Measurements from ENCODE around the gene MORC3.
"Not testable (repeated sequence)": the region's sequence is repeated elsewhere in the genome, so short reads cannot be mapped to it uniquely, and the experiment has no call there.

MORC3 gene, protein sequence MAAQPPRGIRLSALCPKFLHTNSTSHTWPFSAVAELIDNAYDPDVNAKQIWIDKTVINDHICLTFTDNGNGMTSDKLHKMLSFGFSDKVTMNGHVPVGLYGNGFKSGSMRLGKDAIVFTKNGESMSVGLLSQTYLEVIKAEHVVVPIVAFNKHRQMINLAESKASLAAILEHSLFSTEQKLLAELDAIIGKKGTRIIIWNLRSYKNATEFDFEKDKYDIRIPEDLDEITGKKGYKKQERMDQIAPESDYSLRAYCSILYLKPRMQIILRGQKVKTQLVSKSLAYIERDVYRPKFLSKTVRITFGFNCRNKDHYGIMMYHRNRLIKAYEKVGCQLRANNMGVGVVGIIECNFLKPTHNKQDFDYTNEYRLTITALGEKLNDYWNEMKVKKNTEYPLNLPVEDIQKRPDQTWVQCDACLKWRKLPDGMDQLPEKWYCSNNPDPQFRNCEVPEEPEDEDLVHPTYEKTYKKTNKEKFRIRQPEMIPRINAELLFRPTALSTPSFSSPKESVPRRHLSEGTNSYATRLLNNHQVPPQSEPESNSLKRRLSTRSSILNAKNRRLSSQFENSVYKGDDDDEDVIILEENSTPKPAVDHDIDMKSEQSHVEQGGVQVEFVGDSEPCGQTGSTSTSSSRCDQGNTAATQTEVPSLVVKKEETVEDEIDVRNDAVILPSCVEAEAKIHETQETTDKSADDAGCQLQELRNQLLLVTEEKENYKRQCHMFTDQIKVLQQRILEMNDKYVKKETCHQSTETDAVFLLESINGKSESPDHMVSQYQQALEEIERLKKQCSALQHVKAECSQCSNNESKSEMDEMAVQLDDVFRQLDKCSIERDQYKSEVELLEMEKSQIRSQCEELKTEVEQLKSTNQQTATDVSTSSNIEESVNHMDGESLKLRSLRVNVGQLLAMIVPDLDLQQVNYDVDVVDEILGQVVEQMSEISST

DNA sequence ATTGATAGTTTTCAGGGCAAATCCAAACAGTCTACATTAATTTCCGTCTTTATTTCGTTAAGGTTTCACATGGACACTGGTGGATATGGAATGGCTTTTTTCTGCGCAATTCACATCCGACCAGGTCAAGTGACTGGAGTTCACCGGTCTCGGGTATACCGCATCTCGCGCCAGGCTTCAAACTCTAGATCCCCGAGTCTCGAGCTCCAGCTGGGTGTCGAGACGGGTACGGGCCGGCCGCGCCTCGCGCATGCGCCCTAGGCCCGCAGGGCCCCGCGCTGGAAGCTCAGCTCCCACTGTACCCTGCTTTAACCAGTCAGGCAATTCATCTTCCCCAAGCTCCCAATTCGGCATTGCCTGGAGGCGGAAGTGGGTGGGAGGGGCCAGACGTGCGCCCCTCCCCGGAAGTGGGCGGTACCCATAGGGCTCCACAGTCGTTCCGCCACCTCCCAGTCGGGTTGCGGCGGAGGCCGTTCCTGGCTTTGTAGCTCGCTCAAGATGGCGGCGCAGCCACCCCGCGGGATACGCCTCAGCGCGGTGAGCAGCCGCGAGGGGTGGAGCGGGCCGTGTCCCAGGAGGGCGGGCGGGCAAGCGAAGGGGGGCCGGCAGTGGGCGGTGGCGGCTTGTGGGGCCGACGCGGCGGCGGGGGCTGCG is at the start of gene MORC3:
TSS of gene MORC3 (plus strand) at position 431 of the 654 bp plus-strand sequence. CDS start at position 499, 68 bp downstream.
- TF ChIP-seq CTCF (conservative IDR thresholded peaks at IDR 0.05; ENCODE audit: low read length) = no peak
- H3K4me3 ChIP-seq (ENCODE audit: low read length) = peak within 1 kb of the TSS; percentile 84
- peak; percentile 99 for DNase-seq (ENCODE audit: low read depth)

DNA sequence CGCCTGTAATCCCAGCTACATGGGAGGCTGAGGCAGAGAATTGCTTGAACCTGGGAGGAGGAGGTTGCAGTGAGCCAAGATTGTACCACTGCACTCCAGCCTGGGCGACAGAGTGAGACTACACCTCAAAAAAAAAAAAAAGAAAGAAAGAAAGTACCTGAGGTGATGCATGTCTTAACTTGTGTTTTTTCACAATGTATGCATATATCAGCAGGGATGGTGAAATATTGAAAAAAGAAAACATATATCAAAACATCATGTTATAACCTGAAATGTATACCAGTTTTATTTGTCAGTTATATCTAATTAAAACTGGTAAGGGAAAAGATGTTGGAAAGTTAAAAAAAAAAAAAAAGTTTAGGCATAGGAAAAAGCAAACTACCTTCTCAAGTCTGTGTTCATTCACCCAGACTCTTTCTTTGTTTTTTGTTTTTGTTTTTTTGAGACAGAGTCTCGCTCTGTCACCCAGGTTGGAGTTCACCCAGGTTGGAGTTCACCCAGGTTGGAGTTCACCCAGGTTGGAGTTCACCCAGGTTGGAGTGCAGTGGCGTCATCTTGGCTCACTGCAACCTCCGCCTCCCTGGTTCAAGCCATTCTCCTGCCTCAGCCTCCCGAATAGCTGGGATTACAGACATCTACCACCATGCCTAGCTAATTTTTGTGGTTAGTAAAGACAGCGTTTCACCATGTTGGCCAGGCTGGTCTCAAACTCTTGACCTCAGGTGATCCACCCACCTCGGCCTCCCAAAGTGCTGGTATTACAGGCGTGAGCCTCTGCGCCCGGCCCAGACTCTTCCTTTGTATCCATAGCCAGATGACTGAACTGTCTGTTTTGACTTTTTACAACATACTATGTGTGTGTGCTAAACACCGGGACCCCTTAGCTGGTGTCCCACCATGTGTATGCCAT is 49.0 kb upstream of the MORC3 start:
- not testable (repeated sequence) for H3K4me3 ChIP-seq (ENCODE audit: low read length); DNase-seq (ENCODE audit: low read depth)

- no peak overlapping the region for H3K4me3 ChIP-seq (ENCODE audit: low read length)
- no peak for DNase-seq (ENCODE audit: low read depth)
- no peak for TF ChIP-seq CTCF (conservative IDR thresholded peaks at IDR 0.05; ENCODE audit: low read length)
These were observed 45.9 kb upstream of the MORC3 start for GRCh38 chr21:36274128-36274527.

DNA sequence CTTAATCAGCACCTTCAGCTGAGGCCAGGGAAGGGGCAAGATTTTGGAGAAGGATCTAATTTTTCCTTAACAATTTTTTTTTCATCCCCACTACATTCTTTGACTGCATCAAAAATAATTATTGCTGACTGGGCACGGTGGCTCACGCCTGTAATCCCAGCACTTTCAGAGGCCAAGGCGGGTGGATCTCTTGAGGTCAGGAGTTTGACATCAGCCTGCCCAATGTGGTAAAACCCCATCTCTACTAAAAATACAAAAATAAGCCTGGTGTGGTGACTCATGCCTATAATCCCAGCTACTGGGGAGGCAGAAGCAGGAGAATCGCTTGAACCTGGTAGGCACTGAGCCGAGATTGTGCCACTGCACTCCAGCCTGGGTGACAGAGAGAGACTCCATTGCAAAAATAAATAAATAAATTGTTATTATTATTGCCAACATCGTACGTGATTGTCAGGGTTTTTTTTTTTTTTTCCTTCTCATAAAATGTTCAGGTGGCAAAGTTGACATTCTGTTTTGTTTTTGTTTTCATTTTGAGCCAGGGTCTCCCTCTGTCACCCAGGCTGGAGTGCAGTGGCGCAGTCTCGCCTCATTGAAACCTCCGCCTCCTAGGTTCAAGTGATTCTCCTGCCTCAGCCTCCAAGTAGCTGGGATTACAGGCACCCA is 37.3 kb upstream of the MORC3 start:
- no peak for TF ChIP-seq CTCF (conservative IDR thresholded peaks at IDR 0.05; ENCODE audit: low read length)
- H3K4me3 ChIP-seq (ENCODE audit: low read length) = no peak overlapping the region
- peak; percentile 13 for DNase-seq (ENCODE audit: low read depth)

DNA sequence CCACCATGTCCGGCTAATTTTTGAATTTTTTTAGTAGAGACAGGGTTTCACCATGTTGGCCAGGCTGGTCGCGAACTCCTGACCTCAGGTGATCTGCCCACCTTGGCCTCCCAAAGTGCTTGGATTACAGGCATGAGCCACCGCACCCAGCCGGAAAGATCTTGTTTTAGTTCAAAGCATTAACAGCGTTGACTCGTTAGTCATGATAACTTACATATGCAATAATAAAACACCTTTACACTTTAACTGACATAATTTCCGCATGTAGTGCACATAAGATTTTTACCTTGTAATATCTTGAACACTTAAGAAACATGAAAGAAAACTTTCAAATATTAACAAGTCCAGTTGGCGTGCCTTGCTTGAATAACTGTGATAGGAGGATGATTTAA is 36.8 kb upstream of the MORC3 start:
- not testable (repeated sequence) for DNase-seq (ENCODE audit: low read depth); H3K4me3 ChIP-seq (ENCODE audit: low read length)

DNA sequence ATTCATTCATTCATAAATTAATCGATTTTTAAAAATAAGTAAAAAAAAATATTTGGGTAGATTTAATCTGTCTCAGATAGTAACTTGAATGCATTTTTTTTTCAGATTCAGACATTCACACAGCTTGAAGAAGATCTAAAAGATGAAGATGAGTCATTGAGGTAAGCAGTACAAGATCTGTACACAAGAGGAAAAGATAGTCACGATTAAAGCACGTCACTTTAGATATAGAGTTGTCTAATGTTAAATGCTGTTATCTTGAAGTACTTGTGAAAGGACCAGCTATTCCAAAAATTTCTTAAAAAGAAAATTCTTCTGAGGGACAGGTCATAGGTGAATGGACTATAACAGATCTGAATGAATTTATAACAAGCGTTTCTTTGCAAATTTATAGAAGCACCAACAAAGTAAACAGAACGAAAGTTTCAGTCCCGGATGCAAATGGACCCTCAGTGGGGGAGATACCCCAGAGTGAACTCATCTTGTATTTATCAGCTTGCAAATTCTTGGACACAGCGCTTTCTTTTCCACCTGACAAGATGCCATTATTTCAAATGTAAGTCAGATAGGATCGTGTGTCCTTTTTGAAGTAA is 31.2 kb upstream of the MORC3 start:
- no peak for DNase-seq (ENCODE audit: low read depth)
- H3K4me3 ChIP-seq (ENCODE audit: low read length) = no peak overlapping the region
- TF ChIP-seq CTCF (conservative IDR thresholded peaks at IDR 0.05; ENCODE audit: low read length) = no peak

DNA sequence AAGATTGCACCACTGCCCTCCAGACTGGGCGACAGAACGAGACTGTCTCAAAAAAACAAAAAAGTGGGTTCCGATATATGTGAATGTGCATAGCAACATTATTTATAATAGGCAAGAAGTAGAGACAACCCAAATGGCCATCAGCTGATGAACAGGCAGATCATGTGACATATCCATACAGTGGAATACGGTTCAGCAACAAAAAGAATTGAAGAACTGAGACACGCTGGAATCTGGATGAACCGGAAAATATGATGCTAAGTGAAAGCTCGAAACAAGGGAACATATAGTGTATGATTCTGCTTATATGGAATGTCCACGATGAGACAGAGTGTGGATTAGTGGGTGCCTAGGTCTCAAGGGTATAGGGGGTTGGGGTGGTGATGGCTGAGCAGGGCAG is 28.5 kb upstream of the MORC3 start:
- no peak for DNase-seq (ENCODE audit: low read depth)
- H3K4me3 ChIP-seq (ENCODE audit: low read length) = no peak overlapping the region
- TF ChIP-seq CTCF (conservative IDR thresholded peaks at IDR 0.05; ENCODE audit: low read length) = no peak

Data from AG10803 (cell line).